ENCODE measurements around the gene CALHM6.

DNA sequence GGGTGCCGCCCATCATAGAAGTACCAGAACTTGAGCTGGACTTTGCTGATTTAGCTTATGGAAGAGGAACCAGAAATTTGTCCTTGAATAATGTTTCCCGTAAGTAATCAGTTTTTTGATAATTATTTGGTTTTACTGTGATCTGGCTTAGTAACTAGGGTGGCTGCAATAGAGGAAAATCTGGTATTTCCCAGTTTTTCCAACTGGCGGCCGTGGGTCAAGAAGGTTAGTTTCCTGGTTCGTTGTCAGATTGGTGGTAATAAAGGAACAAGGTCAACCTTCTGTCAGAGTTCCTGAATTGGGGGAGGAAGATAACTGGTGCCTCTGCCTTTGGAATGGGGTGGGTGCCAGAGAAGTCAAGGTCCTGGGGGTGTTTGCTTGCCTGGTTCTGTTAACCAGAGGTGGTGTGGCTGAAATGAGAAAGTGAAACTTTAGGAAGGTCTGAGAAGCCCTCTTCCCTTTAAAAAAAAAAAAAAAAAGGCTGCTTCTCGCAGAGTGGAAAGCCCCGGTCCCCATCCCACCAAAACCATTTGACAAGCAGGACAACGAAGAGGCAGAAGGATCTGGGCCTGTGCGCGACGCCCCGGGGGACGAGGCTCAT, at the start of gene CALHM6:
- TF ChIP-seq CTCF (IDR thresholded peaks at IDR 0.05) = no peak
- no peak for TF ChIP-seq POLR2A (IDR thresholded peaks at IDR 0.05)

Data from thyroid gland (tissue), 4 donors.